Pancreas (tissue), 10 donors: ENCODE data around the gene CISTR. TPM values are rescaled to one million over a fixed set of nuclear protein-coding genes. Genes with fewer than 3 reads are reported as not detected.
A peak's percentile ranks its signal among the peaks of the same experiment; 100 is the strongest.

ENCODE experiments used
- ATAC-seq, 4 donors: fragments of 200-7000 bp; cut with Tn5 transposase; one replicate each; pipeline versions ENCODE4 v1.8.0 to v1.9.1; 2020; ENCODE audit warnings: mild to moderate bottlenecking in 4 of 4, moderate library complexity in 4 of 4
- DNase-seq, 6 donors: peaks; one replicate each; pipeline ENCODE4 v3.0.0-alpha.2; 2020
- FAIRE-seq: peaks from 2 replicates; lab custom pipeline; 2012; peaks lifted over from hg19 to GRCh38; lab: Jason Lieb, UNC
- H3K27ac ChIP-seq, 4 donors: fragments of 200-600 bp; sonication (generic); 1 replicate in 3 of 4; 2 replicates in 1 of 4; pipeline versions ENCODE4 v1.5.0 to v1.8.0; 2020
- H3K27me3 ChIP-seq, 4 donors: fragments of 200-600 bp; one replicate each; pipeline ENCODE4 v1.8.0; 2021
- H3K36me3 ChIP-seq, 3 donors: fragments of 200-600 bp; sonication (generic) in 1 of 3; one replicate each; pipeline versions ENCODE4 v1.5.0 to v1.8.0; 2020 to 2021
- H3K4me1 ChIP-seq, 3 donors: fragments of 200-600 bp; one replicate each; pipeline ENCODE4 v1.8.0; 2021
- H3K4me3 ChIP-seq, 4 donors: fragments of 200-600 bp; sonication (generic) in 2 of 4; one replicate each; pipeline versions ENCODE4 v1.5.0 to v1.8.0; 2020 to 2021
- H3K9me3 ChIP-seq, 4 donors: fragments of 200-600 bp; one replicate each; pipeline ENCODE4 v1.8.0; 2021
- WGBS, 2 donors: extraction: QIAGEN DNeasy Blood & Tissue Kit; methylation state at CpG; one replicate each; pipeline ENCODE4 v1.1.7; 2013; 5-methylcytosine and 5-hydroxymethylcytosine counted together
- intact Hi-C, 3 donors: fragments of 100-400 bp; cut with DNase I; formaldehyde crosslinking; loops; one replicate each; pipeline versions ENCODE4 v1.11.1 to v1.14.2; 2022
- polyA plus RNA-seq, 2 donors: library from polyadenylated mRNA; stranded (reverse); fragments of 200-250 nt; gene quantifications; one replicate each; pipeline ENCODE4 v1.2.3, GENCODE V29; 2013
- total RNA-seq, 6 donors: library from RNA; stranded (reverse); fragmentation: NEBNext Ultra II Directional in 4 of 6; extraction: Animal tissue kit (Norgen Biotek cat#: 25700) in 4 of 6; gene quantifications; one replicate each; pipeline versions ENCODE4 v1.2.1 to v1.2.4, GENCODE V29; 2021 to 2023
- TF ChIP-seq, protein P1 (sequence below), 4 donors: fragments of 200-600 bp; sonication (generic) in 3 of 4; IDR thresholded peaks; one replicate each; pipeline versions ENCODE4 v1.5.0 to v1.8.0; 2021; ENCODE audit warnings: antibody characterized with exemption in 4 of 4
- donor health status: healthy with polysubstance abuse.
- donor health status: DM: no; HTN: no; CAD: no; lungs with moderate emphysema.
- donor health status: DM: no; HTN: no; CAD: no.
- donor health status: control.
- donor health status: control.
- donor health status: Bipolar disorder and iron deficiency.
- donor health status: DM: yes; HTN: yes; CAD: no.
- donor health status: DM: no; HTN: no; CAD: no.
- donor health status: DM: no; HTN: no; CAD: no.
- donor health status: DM: yes; HTN: yes; CAD: no.

CISTR gene
- total RNA-seq (not detected), polyA plus RNA-seq (not detected)

- intact Hi-C loops: no loop called here
- DNase-seq (peak in 4 of 6 donors; percentile 27 to 74 (median 60)), FAIRE-seq (no peak), ATAC-seq (peak; percentile 40 to 65 (median 52))
- Histone ChIP-seq H3K4me3 (peak within 1 kb of the TSS; percentile 18 to 55 (median 40)), H3K27me3 (peaks cover 0 to 6% (median 3%) of the 10 kb centered on the region in 4 donors), H3K36me3 (no peaks in the 10 kb centered on the region), H3K4me1 (peaks cover 0 to 9% (median 0%) of the 10 kb centered on the region in 3 donors), H3K27ac (peak within 1 kb of the TSS in 3 of 4 donors; percentile 28 to 58 (median 53)), H3K9me3 (no peaks in the 10 kb centered on the region)
- 15 to 16% methylated on average over 72 to 76 of the region's 76 CpGs for WGBS, 2 donors
- TF ChIP-seq, protein P1, sequence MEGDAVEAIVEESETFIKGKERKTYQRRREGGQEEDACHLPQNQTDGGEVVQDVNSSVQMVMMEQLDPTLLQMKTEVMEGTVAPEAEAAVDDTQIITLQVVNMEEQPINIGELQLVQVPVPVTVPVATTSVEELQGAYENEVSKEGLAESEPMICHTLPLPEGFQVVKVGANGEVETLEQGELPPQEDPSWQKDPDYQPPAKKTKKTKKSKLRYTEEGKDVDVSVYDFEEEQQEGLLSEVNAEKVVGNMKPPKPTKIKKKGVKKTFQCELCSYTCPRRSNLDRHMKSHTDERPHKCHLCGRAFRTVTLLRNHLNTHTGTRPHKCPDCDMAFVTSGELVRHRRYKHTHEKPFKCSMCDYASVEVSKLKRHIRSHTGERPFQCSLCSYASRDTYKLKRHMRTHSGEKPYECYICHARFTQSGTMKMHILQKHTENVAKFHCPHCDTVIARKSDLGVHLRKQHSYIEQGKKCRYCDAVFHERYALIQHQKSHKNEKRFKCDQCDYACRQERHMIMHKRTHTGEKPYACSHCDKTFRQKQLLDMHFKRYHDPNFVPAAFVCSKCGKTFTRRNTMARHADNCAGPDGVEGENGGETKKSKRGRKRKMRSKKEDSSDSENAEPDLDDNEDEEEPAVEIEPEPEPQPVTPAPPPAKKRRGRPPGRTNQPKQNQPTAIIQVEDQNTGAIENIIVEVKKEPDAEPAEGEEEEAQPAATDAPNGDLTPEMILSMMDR (IDR thresholded peaks at IDR 0.05): no peak
Observed at GRCh38 chr12:53751336-53752191, at the start of gene CISTR. TSS of gene CISTR (minus strand) at chr12:53751979.

- intact Hi-C loops: no loop called here
- no peaks in the 10 kb centered on the region for H3K9me3 ChIP-seq
- no peak overlapping the region for H3K4me3 ChIP-seq
- H3K27me3 ChIP-seq: peaks cover 0 to 8% (median 0%) of the 10 kb centered on the region in 4 donors
- FAIRE-seq (no peak), ATAC-seq (peak in 1 of 4 donors; percentile 53), DNase-seq (no peak)
- H3K4me1 ChIP-seq: no peaks in the 10 kb centered on the region
- no peaks in the 10 kb centered on the region for H3K36me3 ChIP-seq
- TF ChIP-seq, protein P1 (IDR thresholded peaks at IDR 0.05): no peak
- H3K27ac ChIP-seq: no peak overlapping the region
- 57 to 60% methylated on average over 2 of the region's 2 CpGs for WGBS, 2 donors
Observed at GRCh38 chr12:53798575-53798974, 46.8 kb upstream of the CISTR start.

DNA sequence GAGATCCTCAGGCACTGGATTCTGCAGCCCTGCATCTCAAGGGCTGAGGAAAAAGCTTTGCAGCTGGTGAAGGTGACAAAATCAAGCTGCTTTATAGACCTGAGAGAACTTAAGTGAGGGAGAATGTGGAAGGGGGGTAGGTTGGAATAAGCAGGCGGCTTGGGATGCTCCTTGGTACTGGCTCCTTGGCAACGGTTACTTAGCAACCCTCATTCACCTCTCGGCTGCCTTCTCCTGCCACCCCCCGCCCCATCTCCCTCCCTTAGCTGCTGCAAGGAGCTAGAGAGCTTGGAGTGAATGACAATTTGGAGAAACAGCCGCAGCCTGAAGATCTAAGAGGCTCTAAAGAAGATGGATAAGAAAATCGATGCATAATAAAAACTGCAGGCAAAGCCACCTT is 44.1 kb upstream of the CISTR start:
- intact Hi-C loops: no loop called here
- no peak for FAIRE-seq

DNA sequence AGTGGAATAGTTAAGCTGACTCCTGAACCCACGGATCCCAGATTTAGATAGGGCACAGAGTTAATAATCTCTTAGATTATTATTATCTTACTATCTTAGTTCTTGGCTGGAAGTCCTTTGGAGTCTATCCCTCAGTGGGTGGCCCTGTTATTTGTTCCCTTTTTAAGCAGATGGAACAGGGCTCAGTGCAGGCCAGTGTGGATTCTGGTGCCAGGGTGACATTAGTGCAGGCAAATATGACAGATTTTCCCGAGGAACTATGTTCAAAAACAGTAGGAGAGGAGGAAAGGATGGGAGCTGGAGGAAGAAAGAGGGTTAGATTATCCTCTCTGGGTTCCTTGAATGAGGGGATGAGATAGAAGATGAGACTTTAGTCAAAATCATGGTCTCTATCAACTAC is 41.4 kb upstream of the CISTR start:
- no peak overlapping the region for H3K4me3 ChIP-seq
- TF ChIP-seq, protein P1 (IDR thresholded peaks at IDR 0.05): no peak
- intact Hi-C loops: no loop called here
- H3K9me3 ChIP-seq: no peaks in the 10 kb centered on the region
- H3K36me3 ChIP-seq: no peaks in the 10 kb centered on the region
- DNase-seq: no peak
- no peak overlapping the region for H3K27ac ChIP-seq
- 21 to 30% methylated on average over 2 of the region's 2 CpGs for WGBS, 2 donors
- no peak for FAIRE-seq
- H3K4me1 ChIP-seq: no peaks in the 10 kb centered on the region
- H3K27me3 ChIP-seq: peaks cover 0 to 5% (median 1%) of the 10 kb centered on the region in 4 donors
- no peak for ATAC-seq

More for the DNA sequence above, 44.1 kb upstream of the CISTR start:
- TF ChIP-seq, protein P1 (IDR thresholded peaks at IDR 0.05): no peak
- no peak for DNase-seq
- no peak overlapping the region for H3K4me3 ChIP-seq
- no peak overlapping the region for H3K27ac ChIP-seq
- H3K4me1 ChIP-seq: no peaks in the 10 kb centered on the region
- 38 to 40% methylated on average over 6 of the region's 6 CpGs for WGBS, 2 donors
- H3K27me3 ChIP-seq: peaks cover 0 to 5% (median 1%) of the 10 kb centered on the region in 4 donors
- no peaks in the 10 kb centered on the region for H3K36me3 ChIP-seq
- no peaks in the 10 kb centered on the region for H3K9me3 ChIP-seq
- no peak for ATAC-seq
